Measurements from ENCODE around the gene KRT74.
"Not testable (repeated sequence)": the region's sequence is repeated elsewhere in the genome, so short reads cannot be mapped to it uniquely, and the experiment has no call there.

Gene KRT74

DNA sequence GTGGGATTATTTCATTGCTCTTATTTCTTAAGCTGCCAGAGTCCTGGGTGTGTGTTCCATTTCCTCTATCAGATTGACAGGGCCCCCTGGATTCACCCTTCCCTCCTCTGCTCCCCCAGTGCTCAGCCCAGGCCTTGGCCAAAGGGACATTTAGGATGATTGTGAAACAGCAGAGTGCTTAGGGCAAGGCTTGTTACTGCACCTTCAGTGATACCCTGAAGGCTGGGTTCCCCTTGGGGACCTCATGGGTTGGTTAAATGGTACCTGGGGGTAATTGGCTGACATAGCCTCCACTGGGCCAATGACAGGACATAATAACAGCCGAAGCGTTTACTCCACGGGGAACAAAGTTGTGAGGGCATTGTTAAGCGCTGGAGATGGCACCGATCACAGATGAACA lies 28.9 kb upstream of the KRT74 start:
- no peak for DNase-seq (ENCODE audit: low read depth)

DNA sequence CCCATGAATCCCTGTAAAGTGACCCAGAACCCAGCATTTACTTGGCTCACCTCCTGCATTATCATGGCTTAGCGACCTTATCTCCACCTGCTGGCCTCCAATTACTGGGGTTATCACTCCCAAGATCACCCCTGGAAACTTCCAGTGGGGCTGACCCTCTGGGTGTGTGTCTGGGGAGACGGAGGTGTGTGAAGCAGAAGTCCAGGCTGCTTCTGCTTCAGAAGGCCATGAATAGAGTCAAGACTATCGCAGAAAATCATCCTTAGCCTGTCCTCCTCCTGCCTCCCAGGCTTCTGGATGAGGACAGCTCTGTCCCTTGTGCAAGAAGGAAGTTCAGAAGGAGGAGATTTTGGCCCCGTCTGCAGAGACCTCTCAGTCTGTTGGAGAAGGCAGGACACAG lies 28.0 kb upstream of the KRT74 start:
- DNase-seq (ENCODE audit: low read depth) = no peak

DNA sequence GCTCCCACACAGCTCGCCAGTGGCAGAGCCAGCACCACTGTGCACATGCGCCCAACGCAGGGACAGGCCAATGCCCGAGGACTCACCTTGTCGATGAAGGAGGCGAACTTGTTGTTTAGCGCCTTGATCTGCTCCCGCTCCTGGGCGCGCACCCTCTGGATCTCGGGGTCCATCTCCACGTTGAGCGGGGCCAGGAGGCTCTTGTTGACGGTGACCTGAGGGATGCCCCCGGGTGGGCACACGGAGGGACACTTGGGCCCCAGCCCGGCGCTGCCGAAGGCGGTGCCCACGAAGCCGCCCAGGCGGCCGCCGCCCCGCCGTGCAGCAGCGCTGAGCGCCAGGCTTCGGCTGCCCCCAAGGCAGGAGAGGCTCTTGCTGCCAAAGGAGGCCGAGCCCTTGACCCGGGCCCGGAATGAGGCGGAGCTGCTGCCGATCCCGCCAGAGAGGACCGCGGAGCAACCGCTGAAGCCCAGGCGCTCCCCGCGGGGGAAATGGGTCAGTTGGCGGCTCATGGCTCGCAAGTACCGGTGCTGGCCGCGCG lies 27.4 kb upstream of the KRT74 start, which contains the start of gene KRT72:
Gene KRT72 (minus strand): TSS at position 523 of the 541 bp plus-strand sequence. CDS start 11 bp downstream, at position 512.
- DNase-seq (ENCODE audit: low read depth) = no peak

DNA sequence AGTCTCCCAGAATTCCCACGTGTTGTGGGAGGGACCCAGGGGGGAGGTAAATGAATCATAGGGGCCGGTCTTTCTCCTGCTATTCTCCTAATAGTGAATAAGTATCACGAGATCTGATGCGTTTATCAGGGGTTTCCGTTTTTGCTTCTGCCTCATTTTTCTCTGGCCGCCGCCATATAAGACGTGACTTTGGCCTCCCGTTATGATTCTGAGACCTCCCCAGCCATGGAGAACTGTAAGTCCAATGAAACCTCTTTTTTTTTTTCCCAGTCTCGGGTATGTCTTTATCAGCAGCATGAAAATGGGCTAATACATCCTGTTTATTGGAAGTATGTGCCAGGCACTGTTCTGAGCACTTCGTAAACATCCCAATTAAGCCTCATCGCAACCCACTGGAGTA lies 26.8 kb upstream of the KRT74 start:
- no peak for DNase-seq (ENCODE audit: low read depth)

DNA sequence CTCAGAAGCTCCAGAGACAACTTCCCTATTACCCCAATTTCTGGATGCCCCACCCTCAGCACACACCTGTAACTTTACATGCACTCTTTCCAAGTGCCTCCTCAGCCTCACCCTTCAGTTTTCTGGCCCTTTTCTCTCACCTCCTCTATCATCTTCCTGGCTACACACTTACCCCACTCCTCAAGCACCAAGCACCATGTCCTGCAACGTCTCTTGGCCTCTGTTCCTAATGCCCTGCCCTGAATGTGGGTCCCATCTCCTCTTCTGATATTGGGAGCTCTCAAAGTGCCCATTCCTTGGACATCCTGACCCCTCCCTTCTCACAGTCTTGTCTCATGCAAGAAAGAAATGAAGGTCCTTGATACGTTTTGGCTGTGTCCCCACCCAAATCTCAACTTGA lies 26.4 kb upstream of the KRT74 start:
- no peak for DNase-seq (ENCODE audit: low read depth)

DNA sequence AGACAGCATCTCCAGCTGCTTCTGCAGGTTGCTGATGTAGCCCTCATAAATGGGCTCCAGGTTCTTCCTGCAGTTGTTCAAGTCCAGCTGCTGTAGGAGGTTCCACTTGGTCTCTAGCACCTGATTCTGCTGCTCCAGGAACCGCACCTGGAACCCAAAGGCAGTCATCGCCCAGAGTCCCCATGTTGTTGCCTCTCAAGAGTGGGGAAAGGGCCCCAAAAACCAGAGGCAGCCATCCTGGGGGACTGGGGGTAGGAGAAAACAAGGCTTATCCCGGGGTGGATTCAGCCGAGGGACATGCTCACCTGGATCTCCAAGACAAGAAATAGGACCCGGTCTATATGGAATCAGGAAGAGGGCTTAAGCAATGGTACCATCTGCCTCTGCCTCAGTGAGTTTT lies 25.3 kb upstream of the KRT74 start:
- no peak for DNase-seq (ENCODE audit: low read depth)

DNA sequence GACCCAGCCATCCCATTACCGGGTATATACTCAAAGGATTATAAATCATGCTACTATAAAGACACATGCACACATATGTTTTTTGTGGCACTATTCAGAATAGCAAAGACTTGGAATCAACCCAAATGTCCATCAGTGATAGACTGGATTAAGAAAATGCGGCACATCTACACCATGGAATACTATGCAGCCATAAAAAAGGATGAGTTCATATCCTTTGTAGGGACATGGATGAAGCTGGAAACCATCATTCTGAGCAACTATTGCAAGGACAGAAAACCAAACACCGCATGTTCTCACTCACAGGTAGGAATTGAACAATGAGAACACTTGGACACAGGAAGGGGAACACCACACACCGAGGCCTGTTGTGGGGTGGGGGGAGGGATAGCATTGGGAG lies 20.6 kb upstream of the KRT74 start:
- not testable (repeated sequence) for DNase-seq (ENCODE audit: low read depth)

DNA sequence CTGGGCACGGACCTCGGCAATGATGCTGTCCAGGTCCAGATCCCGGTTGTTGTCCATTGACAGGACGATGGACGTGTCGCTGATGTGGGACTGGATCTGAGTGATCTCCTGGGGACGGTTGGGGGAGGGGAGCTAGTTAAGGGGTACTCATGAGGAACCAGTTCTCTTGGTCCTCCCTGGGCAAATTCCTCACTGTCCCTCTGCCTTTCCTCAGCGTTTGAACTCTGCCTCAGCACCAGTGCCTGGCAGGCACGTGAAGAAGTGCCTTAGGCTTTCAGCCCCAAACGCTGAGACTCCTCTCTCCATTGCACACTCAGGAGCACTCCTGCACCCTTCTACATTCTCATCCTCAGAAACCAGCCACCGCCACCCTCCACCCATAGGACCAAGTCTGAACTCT lies 17.9 kb upstream of the KRT74 start:
- DNase-seq (ENCODE audit: low read depth) = no peak

DNA sequence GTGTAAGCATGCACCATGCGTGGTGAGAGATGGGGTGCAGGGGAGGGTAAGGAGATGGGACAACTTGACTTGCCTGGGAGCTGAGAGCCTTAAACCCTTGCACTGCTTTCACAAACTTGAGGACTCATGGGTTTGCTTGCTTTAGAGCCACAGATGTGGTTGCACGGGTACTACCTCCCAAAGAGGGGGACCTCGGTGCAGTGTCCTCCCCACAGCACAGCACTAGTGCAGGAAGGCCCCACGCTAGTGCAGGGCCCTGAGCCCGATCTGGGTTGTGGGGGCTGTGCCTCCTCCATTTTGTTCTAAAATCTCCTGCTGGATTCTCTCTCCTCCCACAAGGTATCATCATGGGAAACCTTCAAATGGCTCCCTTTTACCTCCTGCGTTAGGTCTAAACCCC lies 16.4 kb upstream of the KRT74 start:
- DNase-seq (ENCODE audit: low read depth) = no peak

DNA sequence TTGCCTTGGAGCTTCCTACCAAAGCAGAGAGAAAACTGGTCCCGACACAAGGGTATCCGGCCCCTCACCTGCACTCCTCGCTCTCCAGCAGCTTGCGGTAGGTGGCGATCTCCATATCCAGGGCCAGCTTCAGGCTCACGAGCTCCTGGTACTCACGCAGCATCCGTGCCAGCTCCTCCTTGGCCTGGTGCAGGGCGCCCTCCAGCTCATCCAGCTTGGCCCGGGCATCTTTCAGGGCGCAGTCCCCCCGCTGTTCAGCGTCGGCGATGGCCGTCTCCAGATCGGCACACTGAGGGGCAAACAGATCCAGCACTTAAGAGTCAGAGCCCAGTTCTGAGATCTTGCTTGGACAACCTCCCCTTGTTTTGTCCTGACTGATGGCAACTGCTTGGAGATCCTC lies 13.9 kb upstream of the KRT74 start:
- DNase-seq (ENCODE audit: low read depth) = no peak

DNA sequence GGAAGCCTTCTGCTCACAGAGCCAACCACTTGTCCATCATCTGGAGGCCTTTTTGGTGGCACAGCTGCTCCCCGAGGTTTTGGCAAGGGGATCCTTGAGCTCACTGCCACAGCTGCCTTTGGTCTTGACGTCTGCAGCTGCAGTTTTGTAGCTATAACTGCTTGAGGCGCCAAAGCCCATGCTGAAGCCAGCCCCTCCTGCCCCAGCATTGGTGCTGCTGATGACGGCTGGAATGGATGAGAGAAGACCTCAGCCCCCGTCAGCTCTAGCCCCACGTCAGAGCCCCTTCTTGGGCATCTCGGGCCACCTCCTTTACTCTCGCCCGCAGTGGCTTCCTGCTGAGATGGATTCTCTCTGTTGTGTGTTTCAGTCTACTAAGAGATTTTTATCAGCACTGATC lies 12.3 kb upstream of the KRT74 start:
- no peak for DNase-seq (ENCODE audit: low read depth)

DNA sequence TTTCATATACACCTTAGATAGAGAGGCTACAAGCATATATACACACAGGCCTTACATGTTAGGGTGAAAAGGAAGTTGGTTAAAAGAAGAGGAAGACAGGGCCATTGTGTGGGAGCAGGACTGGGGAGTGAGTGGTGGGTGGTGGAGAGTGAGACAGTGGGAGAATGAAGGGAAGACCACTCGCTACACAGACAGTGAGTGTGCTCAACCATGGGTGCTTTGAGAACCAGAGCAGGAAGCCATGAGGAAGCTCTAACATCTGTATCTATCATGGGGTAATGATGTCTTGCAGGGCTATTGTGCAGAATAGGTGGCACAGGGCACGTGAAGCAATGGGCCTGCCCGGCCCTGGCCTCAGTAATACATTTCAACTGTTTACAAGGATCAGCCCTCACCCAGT lies 11.4 kb upstream of the KRT74 start:
- no peak for DNase-seq (ENCODE audit: low read depth)

DNA sequence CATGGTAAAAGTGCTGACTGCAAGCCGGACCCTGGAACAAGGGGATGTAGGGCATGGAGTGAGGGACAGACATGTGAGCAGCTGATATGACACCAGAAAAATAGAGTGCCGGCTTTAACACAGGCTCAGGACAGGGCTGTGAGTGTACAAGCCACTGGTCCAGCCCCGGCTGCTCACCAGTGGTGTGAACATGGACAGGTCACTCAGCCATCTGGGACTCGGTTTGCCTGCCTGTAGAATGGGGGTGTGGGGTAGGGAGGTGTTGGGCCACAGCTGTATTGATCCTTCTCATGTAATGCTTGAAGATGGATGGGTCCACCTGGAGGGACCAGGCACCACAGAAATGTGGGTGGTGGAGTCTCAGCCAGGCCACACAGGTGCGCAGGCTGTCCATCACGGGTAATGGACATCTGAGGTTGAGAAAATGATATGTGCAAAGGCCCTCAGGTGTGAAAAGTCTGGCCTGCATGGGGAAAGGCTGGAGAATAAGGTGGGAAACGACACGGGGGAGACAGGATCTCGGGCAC lies 10.6 kb upstream of the KRT74 start:
- DNase-seq (ENCODE audit: low read depth) = no peak

DNA sequence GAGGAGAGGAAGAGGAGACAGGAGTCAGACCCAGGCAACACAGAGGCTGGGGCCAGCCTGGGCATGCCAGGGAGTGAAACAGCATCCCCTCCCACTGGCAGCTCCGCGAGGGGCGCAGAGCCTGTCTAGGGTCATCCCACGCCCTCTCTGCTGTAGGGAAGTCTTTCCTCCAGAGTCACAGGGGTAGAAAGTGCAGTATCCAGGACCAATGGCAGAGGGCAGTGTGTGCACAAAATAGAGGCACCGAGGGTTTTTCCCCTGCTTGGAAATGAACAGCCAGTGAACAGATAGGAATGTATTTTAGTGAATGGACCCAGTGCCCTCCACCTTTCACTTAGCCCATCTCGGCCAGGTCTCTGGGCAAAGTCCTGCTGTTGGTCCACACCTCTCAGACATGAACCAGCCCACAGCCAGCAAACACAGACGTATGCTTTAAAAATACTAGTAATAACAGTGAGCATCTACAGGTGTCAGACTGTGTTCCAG lies 9.4 kb upstream of the KRT74 start:
- peak; percentile 47 for DNase-seq (ENCODE audit: low read depth)

DNA sequence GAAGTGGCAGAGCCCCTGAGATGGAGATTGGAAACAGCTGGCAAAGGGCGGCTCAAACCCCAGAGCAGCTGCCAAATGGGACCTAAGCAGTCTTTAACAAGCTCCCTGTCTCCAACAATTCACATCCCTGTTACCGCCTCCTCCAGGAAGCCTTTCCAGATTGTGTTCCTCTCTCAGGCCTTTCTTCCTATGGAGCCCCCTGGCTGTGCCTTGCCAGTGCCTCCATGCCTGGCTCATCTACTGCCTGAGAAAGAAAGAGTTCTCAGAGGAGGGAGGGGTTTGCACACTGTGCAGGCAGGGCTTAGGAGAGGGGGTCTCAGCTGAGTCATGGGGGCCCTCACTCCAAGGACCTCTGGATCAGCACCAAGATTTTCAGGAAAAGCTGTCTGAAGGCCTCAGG lies 8.8 kb upstream of the KRT74 start:
- no peak for DNase-seq (ENCODE audit: low read depth)

DNA sequence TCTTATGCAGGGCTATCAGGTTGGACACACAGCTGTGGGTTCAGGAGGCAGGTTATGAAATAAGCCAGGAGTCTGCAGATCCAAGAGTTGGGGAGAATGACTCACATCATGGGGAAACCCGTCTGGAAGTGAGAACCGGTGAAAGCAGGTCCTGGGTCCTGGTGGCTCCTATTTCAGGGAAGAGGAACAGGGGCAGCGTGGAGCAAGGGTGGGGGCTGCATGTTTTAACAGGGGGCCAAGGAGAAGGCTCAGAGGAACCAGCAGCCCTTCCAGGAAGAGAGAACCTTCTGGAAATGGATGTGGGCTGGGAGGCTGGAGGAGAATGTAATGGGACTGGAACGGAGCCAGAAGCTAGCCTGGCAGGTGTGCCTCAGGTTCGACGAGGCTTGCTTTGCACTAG lies 7.8 kb upstream of the KRT74 start:
- peak; percentile 62 for DNase-seq (ENCODE audit: low read depth)

DNA sequence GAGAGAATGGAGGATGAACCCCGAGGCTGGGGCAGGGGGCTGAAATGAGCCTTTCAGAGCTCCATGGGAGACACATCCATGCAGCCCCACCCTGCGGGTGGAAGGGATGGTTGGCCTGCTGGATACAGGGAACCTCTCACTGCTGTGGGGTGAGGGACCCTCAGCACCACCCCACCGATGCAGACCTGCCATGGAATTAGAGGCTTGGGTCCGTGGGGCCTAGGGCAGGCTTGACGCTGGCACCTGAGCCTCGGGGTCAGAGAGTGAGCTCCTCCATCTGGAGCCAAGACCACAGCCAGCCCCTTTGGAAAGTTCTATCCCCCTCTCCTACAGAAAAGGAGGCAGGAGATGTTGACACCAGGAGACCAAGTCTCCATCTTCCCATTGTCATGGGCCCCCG lies 7.4 kb upstream of the KRT74 start:
- no peak for DNase-seq (ENCODE audit: low read depth)

DNA sequence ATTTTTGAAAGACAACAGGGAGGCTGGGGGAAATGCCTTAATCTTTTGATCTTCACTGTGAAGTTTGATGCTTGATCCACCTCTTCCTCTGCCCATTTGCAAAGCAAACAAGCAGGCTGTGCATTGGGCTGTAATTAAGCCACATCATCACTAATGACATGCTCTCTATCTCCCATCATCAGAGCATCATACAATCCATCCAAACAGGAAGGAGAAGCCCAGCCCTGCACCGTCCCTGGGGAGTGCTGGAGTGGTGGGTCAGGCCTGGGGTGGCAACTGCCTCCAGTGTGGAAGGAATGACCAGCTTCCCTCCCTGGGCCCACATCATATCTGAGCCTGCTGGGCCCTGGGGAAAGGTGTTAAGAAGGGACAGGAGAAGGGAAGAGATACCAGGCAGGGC lies 6.9 kb upstream of the KRT74 start:
- no peak for DNase-seq (ENCODE audit: low read depth)

DNA sequence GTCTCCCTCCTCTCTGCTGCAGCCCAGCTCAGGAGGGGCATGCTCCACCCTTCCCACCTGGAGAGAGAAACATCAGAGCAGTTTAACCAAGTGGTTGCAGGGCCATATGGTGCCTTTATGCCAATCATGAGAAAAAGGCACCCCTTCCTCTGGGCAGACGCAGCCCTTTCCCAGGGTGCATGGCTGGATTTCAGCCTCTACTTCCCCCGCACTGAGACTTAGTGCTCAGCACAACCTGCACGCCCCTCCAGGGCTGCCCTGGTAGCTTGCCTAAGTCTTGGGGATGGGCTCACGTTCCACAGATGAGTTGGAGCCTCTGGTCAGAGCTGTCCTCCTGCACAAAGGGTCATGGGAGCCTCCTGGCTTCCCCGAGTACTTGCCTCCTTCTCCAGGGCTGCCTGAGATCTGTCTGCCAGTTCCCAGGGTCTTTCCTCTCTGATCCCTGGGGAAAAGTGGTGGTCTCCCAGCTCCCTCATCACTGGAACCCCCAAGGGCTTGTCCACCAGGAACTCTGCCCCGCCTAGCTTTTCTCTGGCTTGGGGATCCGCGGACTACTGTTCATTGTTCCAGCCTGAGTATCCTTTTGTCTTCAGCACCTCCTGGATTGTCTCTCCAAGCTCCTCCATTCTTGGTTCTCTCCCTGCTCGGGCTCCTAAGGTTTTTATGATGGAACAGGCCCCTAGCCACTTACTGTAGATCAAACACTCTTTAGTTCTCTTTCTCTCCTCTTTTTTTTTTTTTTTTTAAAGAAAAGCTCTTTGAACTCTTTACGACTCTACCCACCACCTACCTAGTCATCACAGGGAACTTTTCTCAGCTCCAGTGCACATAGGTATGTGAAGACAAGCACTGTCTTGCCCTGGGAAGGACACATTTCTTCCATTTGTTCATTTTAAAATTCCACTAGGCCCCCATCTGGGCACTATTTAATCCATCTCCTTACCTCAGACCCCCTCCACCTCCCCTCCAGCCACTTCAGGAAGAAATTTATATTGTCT lies 6.1 kb upstream of the KRT74 start:
- DNase-seq (ENCODE audit: low read depth) = no peak

DNA sequence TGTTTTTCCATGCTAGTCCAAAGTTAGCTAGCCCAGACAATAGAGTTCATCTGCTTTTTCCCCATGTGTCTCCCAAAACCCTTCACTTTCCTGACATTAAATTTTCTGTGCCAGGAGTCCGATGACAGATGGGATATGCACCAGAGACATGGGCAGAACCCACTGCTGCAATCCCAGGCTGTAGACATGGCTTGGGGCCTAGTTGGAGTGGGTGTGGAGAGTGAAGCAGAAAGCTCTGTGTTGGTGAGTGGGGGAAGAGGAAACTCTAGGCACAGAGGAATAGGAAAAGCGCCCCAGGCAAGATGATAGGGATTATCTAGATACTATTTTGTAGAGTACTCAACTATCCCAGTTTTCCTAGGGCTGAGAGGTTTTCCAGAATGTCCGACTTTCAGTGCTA lies 4.8 kb upstream of the KRT74 start:
- no peak for DNase-seq (ENCODE audit: low read depth)

DNA sequence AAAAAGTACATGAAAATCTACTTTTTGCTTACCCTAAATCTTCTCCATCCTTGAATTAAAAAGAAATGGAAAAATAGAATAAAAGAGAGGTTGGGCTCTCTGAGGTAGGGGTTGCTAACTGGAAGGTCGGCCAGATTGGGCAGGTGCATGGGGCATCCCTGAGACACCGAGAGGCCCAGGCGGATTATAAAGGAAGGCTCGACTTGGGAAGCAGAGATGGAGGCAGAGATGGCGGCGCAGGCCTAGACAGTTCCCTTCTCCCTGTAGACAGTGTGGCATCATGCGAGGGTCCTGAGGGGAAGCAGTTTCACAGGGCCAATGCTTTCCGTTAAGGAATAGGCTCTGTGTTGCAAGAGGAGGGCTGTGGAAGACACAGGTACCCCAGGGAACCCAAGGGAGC lies 3.7 kb upstream of the KRT74 start:
- DNase-seq (ENCODE audit: low read depth) = no peak

DNA sequence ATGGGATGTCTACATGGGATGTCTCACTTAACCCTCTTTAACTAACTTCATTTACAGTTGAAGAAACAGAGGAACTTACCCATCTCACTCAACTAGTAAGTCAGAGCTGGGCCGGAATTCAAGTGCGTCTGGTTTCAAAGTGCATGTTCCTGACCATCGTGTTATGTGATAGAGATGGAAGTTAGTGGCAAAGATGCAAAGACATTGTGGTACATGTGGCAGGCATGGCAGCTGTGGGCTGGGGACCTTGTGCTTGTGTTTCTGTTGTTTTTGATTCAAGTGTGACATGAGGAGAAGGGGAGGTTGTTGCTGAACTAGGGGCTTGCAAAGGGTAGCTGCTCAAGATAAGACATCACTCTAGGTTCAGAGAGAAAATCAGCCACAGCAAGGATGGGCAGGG lies 2.3 kb upstream of the KRT74 start:
- no peak for DNase-seq (ENCODE audit: low read depth)

DNA sequence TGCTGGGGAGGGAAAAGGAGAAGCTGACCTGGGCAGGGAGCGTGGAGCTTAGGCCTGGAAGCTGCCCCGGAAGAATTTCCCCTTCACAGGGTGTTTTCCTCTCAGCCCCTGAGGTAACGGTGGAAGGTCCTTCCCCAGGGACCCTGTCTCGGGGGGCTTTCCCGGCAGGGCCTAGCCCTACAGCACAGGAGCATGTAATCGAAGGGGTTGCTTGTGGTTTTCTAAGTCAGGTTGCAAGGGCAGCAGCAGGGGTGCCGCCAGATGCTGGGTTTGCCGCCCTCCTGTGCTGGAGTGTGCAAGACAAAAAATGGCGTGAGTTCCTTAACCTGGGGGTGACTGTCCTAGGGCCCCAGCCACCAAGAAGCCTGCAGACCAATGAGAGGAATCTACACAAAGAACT lies 1.6 kb upstream of the KRT74 start:
- no peak for DNase-seq (ENCODE audit: low read depth)
